ENCODE results near the gene ACAD9. TPM values are rescaled to one million over a fixed set of nuclear protein-coding genes. Genes with fewer than 3 reads are reported as not detected.

Gene ACAD9
- total and polyA plus RNA-seq, 2 donors (not counting 1 experiment from before 2014, with no cell fraction given) = 33.6 to 41.6 TPM

DNA sequence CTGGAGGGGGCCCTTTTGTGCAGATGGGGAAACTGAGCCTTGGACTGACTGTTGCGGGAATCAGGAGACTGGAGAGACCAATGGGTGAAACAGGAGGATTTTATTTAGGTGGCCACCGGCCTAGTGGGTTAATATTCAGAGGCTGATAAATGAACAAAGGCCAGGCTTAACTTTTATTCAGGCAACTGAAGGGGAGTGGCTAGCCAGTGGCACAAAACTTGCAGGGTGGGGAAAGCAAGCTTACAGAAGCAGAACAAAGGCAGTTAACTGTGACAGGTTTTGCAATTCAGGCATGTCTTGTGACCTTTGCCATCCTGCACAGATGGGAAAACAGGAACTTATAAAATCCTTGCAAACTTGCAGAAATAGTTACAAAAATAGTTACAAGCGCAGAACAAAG lies 24.9 kb upstream of the ACAD9 start:
- TF ChIP-seq, protein P1, sequence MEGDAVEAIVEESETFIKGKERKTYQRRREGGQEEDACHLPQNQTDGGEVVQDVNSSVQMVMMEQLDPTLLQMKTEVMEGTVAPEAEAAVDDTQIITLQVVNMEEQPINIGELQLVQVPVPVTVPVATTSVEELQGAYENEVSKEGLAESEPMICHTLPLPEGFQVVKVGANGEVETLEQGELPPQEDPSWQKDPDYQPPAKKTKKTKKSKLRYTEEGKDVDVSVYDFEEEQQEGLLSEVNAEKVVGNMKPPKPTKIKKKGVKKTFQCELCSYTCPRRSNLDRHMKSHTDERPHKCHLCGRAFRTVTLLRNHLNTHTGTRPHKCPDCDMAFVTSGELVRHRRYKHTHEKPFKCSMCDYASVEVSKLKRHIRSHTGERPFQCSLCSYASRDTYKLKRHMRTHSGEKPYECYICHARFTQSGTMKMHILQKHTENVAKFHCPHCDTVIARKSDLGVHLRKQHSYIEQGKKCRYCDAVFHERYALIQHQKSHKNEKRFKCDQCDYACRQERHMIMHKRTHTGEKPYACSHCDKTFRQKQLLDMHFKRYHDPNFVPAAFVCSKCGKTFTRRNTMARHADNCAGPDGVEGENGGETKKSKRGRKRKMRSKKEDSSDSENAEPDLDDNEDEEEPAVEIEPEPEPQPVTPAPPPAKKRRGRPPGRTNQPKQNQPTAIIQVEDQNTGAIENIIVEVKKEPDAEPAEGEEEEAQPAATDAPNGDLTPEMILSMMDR (conservative IDR thresholded peaks at IDR 0.05 in 1 of 2, IDR thresholded peaks at IDR 0.05 in 1 of 2; ENCODE audit: low read depth in 1 of 2, low read length in 2 of 2) = no peak
- TF ChIP-seq EZH2 (IDR thresholded peaks at IDR 0.05; ENCODE audit: low read length, missing control alignments) = no peak
- Histone ChIP-seq H3K4me2 (ENCODE audit: extremely low read depth, insufficient read depth, low read length) (no peak overlapping the region), H3K27me3 (ENCODE audit: control insufficient read depth, insufficient read depth, low read length) (no peaks in the 10 kb centered on the region), H3K9ac (ENCODE audit: insufficient read depth, low read length) (no peak overlapping the region), H2AFZ (ENCODE audit: low read length) (no peak overlapping the region), H4K20me1 (ENCODE audit: control insufficient read depth, extremely low read depth, insufficient read depth, low read length) (no peaks in the 10 kb centered on the region), H3K79me2 (ENCODE audit: control insufficient read depth, insufficient read depth, low read length) (no peaks in the 10 kb centered on the region), H3K27ac (ENCODE audit: insufficient read depth, low read length) (no peak overlapping the region), H3K4me1 (ENCODE audit: control insufficient read depth, extremely low read depth, insufficient read depth, low read length) (no peaks in the 10 kb centered on the region), H3K9me3 (ENCODE audit: control insufficient read depth, insufficient read depth, low read depth, low read length) (no peaks in the 10 kb centered on the region), H3K4me3 (replicated peaks in 1 of 4; ENCODE audit: control extremely low read depth in 1 of 4, insufficient read depth in 1 of 4, low read depth in 3 of 4, low read length in 4 of 4) (no peak overlapping the region), H3K36me3 (ENCODE audit: control insufficient read depth, insufficient read depth, low read length) (no peaks in the 10 kb centered on the region)
- DNase-seq (ENCODE audit: low read depth in 2 of 2) = no peak

DNA sequence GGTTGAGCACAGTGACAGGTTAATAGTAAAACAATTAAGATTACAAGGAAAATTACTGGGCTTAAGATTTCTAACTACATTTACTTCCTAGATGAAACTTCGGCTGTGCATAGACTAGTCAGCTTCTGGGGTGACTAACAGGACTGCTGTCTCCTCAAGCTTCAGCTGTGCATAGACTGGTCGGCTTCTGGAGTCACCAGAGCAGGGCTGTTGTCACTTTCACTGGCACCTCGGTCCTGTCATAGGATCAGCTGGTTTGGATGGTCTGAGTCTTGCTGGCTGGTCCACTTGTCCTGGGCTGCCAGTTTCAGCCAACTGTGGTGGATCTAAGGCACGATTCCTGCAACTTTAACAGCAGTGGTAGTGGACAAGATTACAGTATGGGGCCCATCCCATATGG lies 23.9 kb upstream of the ACAD9 start:
- H3K27ac ChIP-seq (ENCODE audit: insufficient read depth, low read length) = no peak overlapping the region
- no peaks in the 10 kb centered on the region for H3K27me3 ChIP-seq (ENCODE audit: control insufficient read depth, insufficient read depth, low read length)
- no peak overlapping the region for H3K9ac ChIP-seq (ENCODE audit: insufficient read depth, low read length)
- no peak overlapping the region for H3K4me2 ChIP-seq (ENCODE audit: extremely low read depth, insufficient read depth, low read length)
- no peak overlapping the region for H2AFZ ChIP-seq (ENCODE audit: low read length)
- H3K4me3 ChIP-seq (replicated peaks in 1 of 4; ENCODE audit: control extremely low read depth in 1 of 4, insufficient read depth in 1 of 4, low read depth in 3 of 4, low read length in 4 of 4) = no peak overlapping the region
- no peaks in the 10 kb centered on the region for H3K79me2 ChIP-seq (ENCODE audit: control insufficient read depth, insufficient read depth, low read length)
- DNase-seq (ENCODE audit: low read depth in 2 of 2) = no peak
- H4K20me1 ChIP-seq (ENCODE audit: control insufficient read depth, extremely low read depth, insufficient read depth, low read length) = no peaks in the 10 kb centered on the region
- no peaks in the 10 kb centered on the region for H3K4me1 ChIP-seq (ENCODE audit: control insufficient read depth, extremely low read depth, insufficient read depth, low read length)
- no peak for TF ChIP-seq EZH2 (IDR thresholded peaks at IDR 0.05; ENCODE audit: low read length, missing control alignments)
- TF ChIP-seq, protein P1 (conservative IDR thresholded peaks at IDR 0.05 in 1 of 2, IDR thresholded peaks at IDR 0.05 in 1 of 2; ENCODE audit: low read depth in 1 of 2, low read length in 2 of 2) = no peak
- no peaks in the 10 kb centered on the region for H3K36me3 ChIP-seq (ENCODE audit: control insufficient read depth, insufficient read depth, low read length)
- no peaks in the 10 kb centered on the region for H3K9me3 ChIP-seq (ENCODE audit: control insufficient read depth, insufficient read depth, low read depth, low read length)

DNA sequence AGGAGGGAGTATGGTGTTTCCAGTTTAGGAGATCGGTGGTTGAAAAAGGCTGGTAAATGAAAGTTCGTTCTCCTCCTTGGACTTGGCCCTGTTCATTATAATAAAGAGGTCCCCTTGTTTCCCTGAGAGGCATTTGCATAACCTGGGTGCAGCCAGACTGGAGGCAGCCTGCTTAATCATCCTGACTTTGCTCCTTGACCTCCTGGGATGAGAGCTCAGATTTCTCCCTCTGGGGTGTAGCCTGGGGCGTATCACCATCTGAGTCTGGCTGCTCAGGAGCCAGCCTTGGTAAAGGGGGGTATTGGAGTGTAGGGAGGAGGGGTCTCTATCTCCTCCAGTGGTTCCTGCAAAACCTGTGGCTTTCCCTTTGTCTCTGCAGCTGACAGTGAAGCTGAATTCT lies 21.3 kb upstream of the ACAD9 start:
- no peaks in the 10 kb centered on the region for H3K36me3 ChIP-seq (ENCODE audit: control insufficient read depth, insufficient read depth, low read length)
- H3K9me3 ChIP-seq (ENCODE audit: control insufficient read depth, insufficient read depth, low read depth, low read length) = no peaks in the 10 kb centered on the region
- no peak for DNase-seq (ENCODE audit: low read depth in 2 of 2)
- no peak overlapping the region for H2AFZ ChIP-seq (ENCODE audit: low read length)
- no peak overlapping the region for H3K27ac ChIP-seq (ENCODE audit: insufficient read depth, low read length)
- no peak overlapping the region for H3K4me2 ChIP-seq (ENCODE audit: extremely low read depth, insufficient read depth, low read length)
- H3K4me1 ChIP-seq (ENCODE audit: control insufficient read depth, extremely low read depth, insufficient read depth, low read length) = no peaks in the 10 kb centered on the region
- H3K79me2 ChIP-seq (ENCODE audit: control insufficient read depth, insufficient read depth, low read length) = no peaks in the 10 kb centered on the region
- H3K27me3 ChIP-seq (ENCODE audit: control insufficient read depth, insufficient read depth, low read length) = no peaks in the 10 kb centered on the region
- no peaks in the 10 kb centered on the region for H4K20me1 ChIP-seq (ENCODE audit: control insufficient read depth, extremely low read depth, insufficient read depth, low read length)
- no peak overlapping the region for H3K9ac ChIP-seq (ENCODE audit: insufficient read depth, low read length)
- no peak overlapping the region for H3K4me3 ChIP-seq (replicated peaks in 1 of 4; ENCODE audit: control extremely low read depth in 1 of 4, insufficient read depth in 1 of 4, low read depth in 3 of 4, low read length in 4 of 4)
- TF ChIP-seq, protein P1 (conservative IDR thresholded peaks at IDR 0.05 in 1 of 2, IDR thresholded peaks at IDR 0.05 in 1 of 2; ENCODE audit: low read depth in 1 of 2, low read length in 2 of 2) = no peak
- TF ChIP-seq EZH2 (IDR thresholded peaks at IDR 0.05; ENCODE audit: low read length, missing control alignments) = no peak
